ENCODE data around the gene UNC45A. TPM values are rescaled to one million over a fixed set of nuclear protein-coding genes. Genes with fewer than 3 reads are reported as not detected.
A peak's percentile ranks its signal among the peaks of the same experiment; 100 is the strongest.
"Not testable (repeated sequence)": the region's sequence is repeated elsewhere in the genome, so short reads cannot be mapped to it uniquely, and the experiment has no call there.

The UNC45A gene
- polyA plus RNA-seq, 1 donor = 27.1 TPM

GRCh38 chr15:90918034-90918788, 16.9 kb upstream of the UNC45A start:
- DNase-seq = no peak

GRCh38 chr15:90918835-90919234, 16.2 kb upstream of the UNC45A start:
- no peak for DNase-seq

- DNase-seq = no peak
These were observed 13.2 kb upstream of the UNC45A start for GRCh38 chr15:90921887-90922286.

DNA sequence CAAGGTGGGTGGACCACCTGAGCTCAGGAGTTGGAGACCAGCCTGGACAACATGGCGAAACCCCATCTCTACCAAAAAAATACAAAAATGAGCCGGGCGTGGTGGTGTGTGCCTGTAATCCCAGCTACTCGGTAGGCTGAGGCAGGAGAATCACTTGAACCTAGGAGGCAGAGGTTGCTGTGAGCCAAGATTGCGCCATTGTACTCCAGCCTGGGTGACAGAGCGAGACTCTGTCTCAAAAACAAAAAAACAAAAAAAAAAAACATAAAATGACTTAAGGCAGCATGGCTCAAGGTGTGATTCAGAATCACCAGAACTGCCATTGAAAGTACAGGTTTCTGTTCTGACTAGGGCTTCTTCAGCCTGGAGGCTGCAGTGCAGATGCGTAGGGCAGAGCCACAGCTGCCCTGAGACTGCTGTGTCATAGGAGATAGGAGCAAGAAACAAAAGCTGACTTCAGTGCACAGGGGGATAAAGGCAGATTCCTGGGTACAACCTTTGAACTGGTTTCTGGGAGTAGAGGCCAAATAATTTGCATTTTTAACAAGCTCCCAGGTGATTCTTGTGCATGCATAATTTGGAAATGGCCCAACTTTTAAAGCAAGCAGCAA, 12.3 kb upstream of the UNC45A start:
- DNase-seq = not testable (repeated sequence)

DNA sequence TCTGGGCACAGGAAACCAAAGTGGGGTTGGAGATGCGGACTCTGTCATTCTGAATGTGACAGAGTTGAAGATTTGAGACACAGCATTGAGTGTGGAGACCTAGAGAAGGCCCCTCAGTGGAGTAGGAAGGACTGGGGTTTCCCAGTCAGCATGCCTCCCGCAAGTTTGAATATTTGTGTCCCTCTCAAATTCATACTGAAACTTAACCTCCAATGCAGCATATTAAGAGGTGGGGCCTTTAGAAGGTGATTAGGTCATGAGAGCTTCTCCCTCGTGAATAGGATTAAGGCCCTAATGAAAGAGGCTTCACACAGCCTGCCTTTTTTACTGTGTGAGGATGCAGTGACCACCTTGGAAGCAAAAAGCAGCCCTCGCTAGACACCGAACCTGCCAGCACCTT, 10.7 kb upstream of the UNC45A start:
- no peak for DNase-seq

DNA sequence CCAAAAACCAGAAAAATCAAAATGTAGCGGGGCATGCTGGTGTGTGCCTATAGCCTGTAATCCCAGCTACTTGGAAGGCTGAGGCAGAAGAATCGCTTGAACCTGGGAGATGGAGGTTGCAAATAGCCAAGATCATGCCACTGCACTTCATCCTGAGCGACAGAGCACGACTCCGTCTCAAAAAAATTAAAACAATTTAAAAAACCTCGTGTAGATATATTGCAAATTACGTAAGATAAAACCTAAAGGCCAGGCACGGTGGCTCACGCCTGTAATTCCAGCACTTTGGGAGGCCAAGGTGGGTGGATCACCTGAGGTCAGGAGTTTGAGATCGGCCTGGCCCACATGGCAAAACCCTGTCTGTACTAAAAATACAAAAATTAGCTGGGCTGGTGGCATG, 8.3 kb upstream of the UNC45A start:
- not testable (repeated sequence) for DNase-seq

DNA sequence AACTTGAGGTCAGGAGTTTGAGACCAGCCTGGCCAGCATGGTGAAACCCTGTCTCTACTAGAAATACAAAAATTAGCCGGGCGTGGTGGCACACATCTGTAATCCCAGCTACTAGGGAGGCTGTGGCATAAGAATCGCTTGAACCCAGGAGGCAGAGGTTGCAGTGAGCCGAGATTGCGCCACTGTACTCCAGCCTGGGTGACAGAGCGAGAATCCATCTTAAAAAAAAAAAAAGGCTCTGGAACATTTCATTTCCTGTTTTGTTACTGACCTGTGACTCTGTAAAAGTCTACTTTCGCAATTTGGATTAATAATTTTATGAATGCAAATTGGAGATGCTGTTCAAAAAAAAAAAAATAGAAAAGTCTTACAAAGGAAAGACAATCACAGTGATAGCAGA, 7.0 kb upstream of the UNC45A start:
- DNase-seq = not testable (repeated sequence)

GRCh38 chr15:90929246-90930019, 5.7 kb upstream of the UNC45A start:
- no peak for DNase-seq

DNA sequence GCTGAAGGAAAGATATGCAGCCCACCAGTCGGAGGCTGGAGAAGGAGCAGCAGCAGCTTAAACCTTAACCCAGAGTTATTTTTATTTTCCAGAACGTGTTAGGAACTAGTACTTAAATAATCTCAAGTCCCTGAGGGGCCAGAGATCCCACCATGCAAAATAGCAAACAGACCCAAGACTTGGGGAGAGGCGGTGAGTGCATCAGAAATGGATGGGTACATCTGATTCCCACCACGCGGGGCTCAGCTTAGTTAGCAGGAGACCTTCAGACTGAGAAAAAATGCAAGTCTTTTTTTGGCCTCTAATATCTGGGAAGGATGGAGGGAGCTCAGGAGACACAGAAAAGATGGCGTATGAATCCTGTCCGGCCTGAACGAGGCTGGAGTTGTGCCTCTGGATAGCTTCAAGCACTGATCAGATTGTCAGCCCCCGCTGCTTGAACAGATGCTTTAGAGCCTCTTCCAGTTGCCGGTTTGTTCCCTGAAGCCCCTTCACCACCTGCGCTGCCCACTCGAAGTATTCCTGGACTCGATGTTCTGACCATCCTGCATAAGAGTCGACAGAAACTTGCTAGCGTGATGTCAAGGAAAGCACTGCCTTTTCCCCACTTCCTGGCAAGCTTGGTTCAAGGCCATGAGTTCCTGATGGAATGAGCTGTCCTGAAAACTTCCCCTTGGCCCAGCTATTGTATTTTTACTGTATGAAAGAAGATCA, 4.1 kb upstream of the UNC45A start:
- no peak for DNase-seq

GRCh38 chr15:90931575-90931827, 3.6 kb upstream of the UNC45A start:
- DNase-seq = no peak

GRCh38 chr15:90931828-90932659, 3.0 kb upstream of the UNC45A start, which contains the start of gene HDDC3:
TSS of gene HDDC3 (minus strand) at chr15:90932549. CDS start at chr15:90932540, 9 bp downstream.
- DNase-seq = peak; percentile 91

DNA sequence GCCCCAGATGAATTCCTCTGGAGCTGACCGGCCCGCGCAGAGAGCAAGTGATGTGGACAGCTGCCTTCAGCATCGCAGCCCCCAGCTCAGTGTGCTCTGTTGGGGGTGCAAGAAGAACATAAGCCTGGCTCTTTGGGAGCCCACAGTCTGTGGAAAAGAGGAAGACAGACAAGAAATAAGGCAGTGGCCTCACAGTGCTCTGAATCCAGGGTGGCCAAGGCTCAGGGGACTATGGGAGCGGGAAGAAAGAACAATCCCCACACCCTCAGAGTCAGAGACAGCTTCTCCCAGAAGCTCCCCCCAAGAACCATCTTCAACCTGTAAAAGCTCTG, 2.5 kb upstream of the UNC45A start:
- no peak for DNase-seq

GRCh38 chr15:90933301-90933700, 1.8 kb upstream of the UNC45A start:
- no peak for DNase-seq

DNA sequence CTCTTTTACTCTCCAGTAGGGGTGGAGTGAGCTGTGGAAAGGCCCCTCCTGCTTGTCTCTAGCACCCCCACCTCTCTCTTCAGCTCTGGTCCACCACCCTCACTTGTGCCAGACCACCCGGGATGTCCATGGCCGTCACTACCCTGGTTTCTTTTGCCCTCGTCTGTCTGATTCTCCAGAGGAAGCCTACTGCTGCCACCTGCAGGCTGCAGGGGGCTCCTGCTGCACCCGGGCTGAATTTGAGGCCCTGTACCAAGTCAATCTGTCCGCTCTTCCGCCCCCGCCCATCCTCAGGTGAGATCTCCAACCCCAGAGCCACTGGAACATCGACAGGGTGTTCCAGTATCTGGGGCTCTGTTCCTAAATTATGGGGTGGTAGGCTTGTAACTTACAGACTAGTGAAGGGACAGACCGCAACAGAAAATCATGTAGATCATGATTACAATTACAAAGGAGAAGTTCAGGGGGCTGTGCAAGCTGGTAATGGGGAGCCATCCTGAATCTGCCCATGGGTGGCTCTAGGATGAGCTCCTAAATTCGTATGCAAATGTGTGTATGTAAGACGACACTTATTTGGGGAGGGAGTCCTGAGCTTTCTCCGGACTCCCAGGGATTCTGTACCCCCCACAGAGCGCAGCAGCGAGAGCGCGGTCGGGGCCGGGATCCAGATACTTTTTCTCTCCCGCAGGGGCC, 683 bp upstream of the UNC45A start:
- DNase-seq = peak; percentile 80

DNA sequence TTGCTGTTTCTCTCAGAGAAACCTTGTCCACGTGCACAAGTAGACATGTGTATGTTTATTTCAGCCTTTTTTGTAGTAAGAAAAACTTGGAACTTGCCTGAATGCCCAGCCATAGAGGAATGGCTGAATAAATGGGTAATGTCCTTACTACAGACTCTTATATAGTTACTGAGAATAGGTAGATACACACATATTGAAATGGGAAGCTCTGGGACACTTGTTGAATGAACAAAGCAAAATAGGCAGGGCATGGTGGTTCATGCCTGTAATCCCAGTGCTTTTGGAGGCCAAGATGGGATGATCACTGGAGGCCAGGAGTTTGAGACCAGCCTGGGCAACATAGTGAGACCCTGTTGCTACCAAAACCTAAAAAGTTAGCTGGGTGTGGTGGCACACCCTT, 1.7 kb downstream of the UNC45A start:
- DNase-seq = no peak

DNA sequence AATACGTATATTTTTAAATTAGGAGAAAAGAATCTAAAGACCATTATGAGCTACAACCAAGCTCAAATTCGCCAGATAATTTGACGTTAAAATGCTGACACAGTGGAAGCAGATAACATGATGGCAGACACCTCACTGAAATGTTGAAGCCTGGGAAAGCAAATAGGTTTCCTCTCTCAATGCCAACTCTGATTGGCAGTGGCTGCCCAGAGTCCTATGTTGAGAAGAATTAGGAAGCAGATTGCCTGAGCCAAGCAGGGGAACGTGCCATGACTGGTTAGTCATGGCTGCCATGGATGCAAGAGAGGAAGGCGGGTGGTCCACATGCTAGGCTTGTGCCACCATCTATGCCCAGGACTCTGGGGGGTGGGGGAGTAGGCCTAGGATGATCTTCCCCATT, 3.2 kb downstream of the UNC45A start:
- no peak for DNase-seq

- no peak for DNase-seq
These were observed 4.7 kb downstream of the UNC45A start for GRCh38 chr15:90939756-90940155.

DNA sequence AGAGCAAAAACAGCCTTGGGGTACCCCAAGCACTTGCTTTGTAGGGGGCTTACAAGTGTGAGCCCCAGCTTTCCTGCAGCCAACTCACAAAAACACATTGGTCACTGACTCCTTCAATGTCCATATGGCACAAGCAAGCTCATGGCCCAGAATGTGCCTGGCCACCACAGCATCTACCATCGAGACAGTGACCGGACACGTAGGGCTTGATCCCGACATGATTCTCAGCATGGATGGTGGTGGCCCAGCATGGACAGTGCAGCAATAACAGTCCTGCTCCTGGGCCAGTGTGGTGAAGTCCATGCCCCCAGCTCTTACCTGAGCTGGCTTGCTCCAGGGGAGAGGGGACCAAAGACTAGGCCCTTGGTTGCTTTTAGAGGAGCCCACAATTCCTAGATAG, 6.0 kb downstream of the UNC45A start:
- no peak for DNase-seq

DNA sequence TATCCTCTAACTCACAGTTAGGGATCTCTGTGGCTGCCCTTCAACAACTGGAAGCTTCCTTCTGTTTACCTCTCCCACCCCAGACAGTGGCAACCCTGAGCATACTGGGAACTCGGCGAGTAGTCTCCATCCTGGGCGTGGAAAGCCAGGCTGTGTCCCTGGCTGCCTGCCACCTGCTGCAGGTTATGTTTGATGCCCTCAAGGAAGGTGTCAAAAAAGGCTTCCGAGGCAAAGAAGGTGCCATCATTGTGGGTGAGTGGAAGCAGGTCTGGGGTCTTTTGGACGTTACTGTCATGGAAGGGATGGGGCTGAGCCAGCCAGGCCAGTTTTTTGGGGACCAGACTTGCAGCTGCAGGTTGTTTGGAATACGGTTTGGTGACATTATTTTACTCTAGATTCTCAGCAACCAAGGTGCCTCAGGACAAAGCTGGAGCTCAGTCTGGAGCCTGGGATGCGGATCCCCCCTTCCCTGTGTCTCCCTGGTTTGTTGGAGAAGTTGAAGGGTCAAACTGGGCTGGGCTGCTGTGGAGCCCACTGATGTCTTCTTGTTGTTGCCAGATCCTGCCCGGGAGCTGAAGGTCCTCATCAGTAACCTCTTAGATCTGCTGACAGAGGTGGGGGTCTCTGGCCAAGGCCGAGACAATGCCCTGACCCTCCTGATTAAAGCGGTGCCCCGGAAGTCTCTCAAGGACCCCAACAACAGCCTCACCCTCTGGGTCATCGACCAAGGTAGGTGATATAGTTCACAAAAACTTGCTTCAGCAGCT, 7.5 kb downstream of the UNC45A start:
- DNase-seq = no peak

- no peak for DNase-seq
These were observed 10.0 kb downstream of the UNC45A start for GRCh38 chr15:90945091-90945490.

DNA sequence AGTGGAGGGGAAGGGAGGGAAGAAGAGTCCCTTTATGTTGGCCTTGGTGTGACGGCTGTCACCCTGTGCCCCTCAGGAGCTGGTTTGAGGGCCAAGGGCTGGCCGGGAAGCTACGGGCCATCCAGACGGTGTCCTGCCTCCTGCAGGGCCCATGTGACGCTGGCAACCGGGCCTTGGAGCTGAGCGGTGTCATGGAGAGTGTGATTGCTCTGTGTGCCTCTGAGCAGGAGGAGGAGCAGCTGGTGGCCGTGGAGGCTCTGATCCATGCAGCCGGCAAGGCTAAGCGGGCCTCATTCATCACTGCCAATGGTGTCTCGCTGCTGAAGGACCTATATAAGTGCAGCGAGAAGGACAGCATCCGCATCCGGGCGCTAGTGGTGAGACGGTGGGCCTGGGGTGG, 11.5 kb downstream of the UNC45A start:
- no peak for DNase-seq
